HG02938 (cell line): Measurements from ENCODE around the gene FBXO3.

Source experiments
- ATAC-seq: cut with Tn5 transposase; IDR thresholded peaks from one replicate; pipeline ENCODE4 v1.9.1; 2021; ENCODE audit warnings: mild to moderate bottlenecking, moderate library complexity; ENCODE audit not compliant: unreplicated experiment

FBXO3 gene

GRCh38 chr11:33703788-33704187, 70.5 kb downstream of the FBXO3 start:
- no peak for ATAC-seq

GRCh38 chr11:33703234-33703633, 71.1 kb downstream of the FBXO3 start:
- ATAC-seq = no peak

GRCh38 chr11:33701302-33702230, 72.8 kb downstream of the FBXO3 start:
- no peak for ATAC-seq

GRCh38 chr11:33700502-33701271, 73.6 kb downstream of the FBXO3 start, which contains the start of gene C11orf91:
Gene C11orf91 (minus strand): TSS chr11:33700826. CDS start chr11:33700740, 86 bp downstream.
- ATAC-seq = peak; percentile 76

- ATAC-seq = no peak
These were observed 74.2 kb downstream of the FBXO3 start for GRCh38 chr11:33700063-33700501.

- ATAC-seq = no peak
These were observed 74.7 kb downstream of the FBXO3 start for GRCh38 chr11:33699515-33700062.

GRCh38 chr11:33698921-33699320, 75.4 kb downstream of the FBXO3 start:
- ATAC-seq = no peak

GRCh38 chr11:33697997-33698396, 76.3 kb downstream of the FBXO3 start:
- ATAC-seq = no peak

GRCh38 chr11:33696931-33697638, 77.2 kb downstream of the FBXO3 start:
- no peak for ATAC-seq

GRCh38 chr11:33696411-33696810, 77.9 kb downstream of the FBXO3 start:
- ATAC-seq = no peak

- ATAC-seq = no peak
These were observed 79.2 kb downstream of the FBXO3 start for GRCh38 chr11:33695051-33695566.

- no peak for ATAC-seq
These were observed 79.8 kb downstream of the FBXO3 start for GRCh38 chr11:33694346-33695050.

- ATAC-seq = no peak
These were observed 81.8 kb downstream of the FBXO3 start for GRCh38 chr11:33692541-33692940.

GRCh38 chr11:33692013-33692504, 82.3 kb downstream of the FBXO3 start:
- no peak for ATAC-seq

GRCh38 chr11:33691066-33691864, 83.1 kb downstream of the FBXO3 start:
- ATAC-seq = no peak
